Kidney (tissue), 14 donors: ENCODE data around the gene PADI1. TPM values are rescaled to one million over a fixed set of nuclear protein-coding genes. Genes with fewer than 3 reads are reported as not detected.
A peak's percentile ranks its signal among the peaks of the same experiment; 100 is the strongest.

ENCODE experiments used
- DNase-seq, 5 donors: peaks; one replicate each; pipeline ENCODE4 v3.0.0-alpha.2; 2013 to 2020
- FAIRE-seq: peaks from 2 replicates; lab custom pipeline; 2012; peaks lifted over from hg19 to GRCh38; lab: Jason Lieb, UNC
- H3K27ac ChIP-seq, 2 donors: one replicate each; pipeline ENCODE4 v1.7.0; 2013; ENCODE audit warnings: low read depth in 2 of 2, low read length in 2 of 2, inconsistent platforms in 1 of 2
- H3K27me3 ChIP-seq: one replicate; pipeline ENCODE4 v1.7.1; 2013; ENCODE audit warnings: low read length, inconsistent platforms; ENCODE audit not compliant: control insufficient read depth, insufficient read depth
- H3K36me3 ChIP-seq, 3 donors: one replicate each; pipeline versions ENCODE4 v1.7.0 to v1.7.1; 2013; ENCODE audit warnings: low read length in 3 of 3, control low read depth in 1 of 3, inconsistent platforms in 1 of 3; ENCODE audit not compliant: insufficient read depth in 3 of 3, control insufficient read depth in 2 of 3
- H3K4me1 ChIP-seq, 3 donors: one replicate each; pipeline versions ENCODE4 v1.7.0 to v1.7.1; 2013; ENCODE audit warnings: low read length in 3 of 3, inconsistent platforms in 1 of 3, low read depth in 1 of 3; ENCODE audit not compliant: control insufficient read depth in 2 of 3, insufficient read depth in 2 of 3
- H3K4me3 ChIP-seq, 3 donors: one replicate each; pipeline versions ENCODE4 v1.7.0 to v1.8.1; 2013; ENCODE audit warnings: low read length in 3 of 3, control low read depth in 1 of 3, inconsistent platforms in 1 of 3
- H3K9ac ChIP-seq, 3 donors: one replicate each; pipeline versions ENCODE4 v1.7.0 to v1.7.1; 2013; ENCODE audit warnings: low read length in 3 of 3, control low read depth in 1 of 3, inconsistent platforms in 1 of 3
- H3K9me3 ChIP-seq, 3 donors: one replicate each; pipeline versions ENCODE4 v1.7.0 to v1.7.1; 2013; ENCODE audit warnings: low read length in 3 of 3, control low read depth in 1 of 3, inconsistent platforms in 1 of 3; ENCODE audit not compliant: control insufficient read depth in 2 of 3, insufficient read depth in 1 of 3
- CTCF ChIP-seq: IDR thresholded peaks from 3 replicates; pipeline ENCODE4 v1.5.1; 2012; ENCODE audit warnings: mild to moderate bottlenecking, moderate library complexity, borderline replicate concordance; ENCODE audit not compliant: insufficient read depth; ENCODE audit errors: extremely low read depth
- intact Hi-C: fragments of 100-400 bp; cut with DNase I; formaldehyde crosslinking; loops from one replicate; pipeline ENCODE4 v1.11.1; 2022
- polyA plus RNA-seq: library from polyadenylated mRNA; stranded (reverse); fragments of 350-450 nt; fragmentation: Illumina TruSeq; extraction: RNeasy Lipid Tissue Mini Kit (QIAGEN cat#74804); gene quantifications from one replicate; pipeline ENCODE4 v1.2.3, GENCODE V29; 2014; ENCODE audit warnings: low read depth, low replicate concordance; ENCODE audit not compliant: insufficient read depth
- total RNA-seq: library from RNA; stranded (reverse); fragmentation: NEBNext Ultra II Directional; extraction: Animal tissue kit (Norgen Biotek cat#: 25700); gene quantifications from one replicate; pipeline ENCODE4 v1.2.1, GENCODE V29; 2021
- donor health status: control.
- donor health status: control.
- donor health status: control.
- donor health status: control.
- donor health status: control.
- donor health status: DM: yes; HTN: yes; CAD: no.
- donor health status: Normal renal cell carcinoma (clear cell type).

PADI1 gene
- total and polyA plus RNA-seq, 2 donors from 2014 or later = 1.3 TPM; not detected in 1

GRCh38 chr1:17191990-17192242 is 13.0 kb upstream of the PADI1 start:
- no peaks in the 10 kb centered on the region for H3K4me1 ChIP-seq
- H3K27ac ChIP-seq = no peak overlapping the region
- H3K36me3 ChIP-seq = no peaks in the 10 kb centered on the region
- intact Hi-C loops = no loop called here
- H3K9me3 ChIP-seq = peaks cover 0 to 6% (median 0%) of the 10 kb centered on the region in 3 donors
- H3K27me3 ChIP-seq = no peaks in the 10 kb centered on the region
- no peak overlapping the region for H3K9ac ChIP-seq
- TF ChIP-seq CTCF = no peak
- no peak overlapping the region for H3K4me3 ChIP-seq
- DNase-seq (no peak), FAIRE-seq (no peak)

GRCh38 chr1:17192394-17193221 is 12.3 kb upstream of the PADI1 start:
- Histone ChIP-seq H3K9ac (no peak overlapping the region), H3K4me1 (no peaks in the 10 kb centered on the region), H3K36me3 (no peaks in the 10 kb centered on the region), H3K27ac (no peak overlapping the region), H3K4me3 (no peak overlapping the region), H3K9me3 (peaks cover 0 to 6% (median 0%) of the 10 kb centered on the region in 3 donors), H3K27me3 (no peaks in the 10 kb centered on the region)
- FAIRE-seq (no peak), DNase-seq (peak in 3 of 5 donors; percentile 19 to 55 (median 30))
- intact Hi-C loops = no loop called here
- TF ChIP-seq CTCF = no peak

- no peak for TF ChIP-seq CTCF
- DNase-seq = peak in 2 of 5 donors; percentile 25 to 57
- intact Hi-C loops = no loop called here
- Histone ChIP-seq H3K4me3 (no peak overlapping the region), H3K9me3 (peaks cover 0 to under 1% (median 0%) of the 10 kb centered on the region in 3 donors), H3K4me1 (no peaks in the 10 kb centered on the region), H3K27me3 (no peaks in the 10 kb centered on the region), H3K36me3 (no peaks in the 10 kb centered on the region), H3K27ac (no peak overlapping the region), H3K9ac (no peak overlapping the region)
- FAIRE-seq = no peak
These were observed 11.5 kb upstream of the PADI1 start for GRCh38 chr1:17193222-17194132.
